OCI-LY3 (cell line): ENCODE results near the gene KRTAP4-8.

Experiments
- H2AFZ ChIP-seq: fragments of 200-600, 300-600 bp; shearing (Covaris generic); 2 replicates; pipeline ENCODE4 v1.6.0; 2014; ENCODE audit warnings: antibody characterized with exemption, low read depth, low read length
- H3K27ac ChIP-seq: fragments of 200-600, 300-600 bp; sonication (generic); 2 replicates; pipeline ENCODE4 v1.5.1; 2014; ENCODE audit warnings: mild to moderate bottlenecking, low read length, moderate library complexity, mixed read lengths
- H3K27me3 ChIP-seq: fragments of 200-600, 300-600 bp; sonication (generic); 2 replicates; pipeline ENCODE4 v1.6.1; 2014; ENCODE audit warnings: low read depth, low read length, mixed read lengths
- H3K36me3 ChIP-seq: fragments of 200-600, 300-600 bp; sonication (generic); replicated peaks from 2 replicates; pipeline ENCODE3; 2014; ENCODE audit warnings: low read depth, low read length, mixed read lengths
- H3K4me1 ChIP-seq: fragments of 300-600, 200-600 bp; sonication (generic); 2 replicates; pipeline ENCODE4 v1.6.1; 2014; ENCODE audit warnings: low read length, mixed read lengths
- H3K4me2 ChIP-seq: fragments of 200-600, 300-600 bp; sonication (generic); 2 replicates; pipeline ENCODE4 v1.6.1; 2014; ENCODE audit warnings: low read length, mixed read lengths
- H3K4me3 ChIP-seq: fragments of 300-600, 200-600 bp; sonication (generic); 2 replicates; pipeline ENCODE4 v1.5.1; 2014; ENCODE audit warnings: antibody characterized with exemption, mild to moderate bottlenecking, low read length, moderate library complexity
- H3K79me2 ChIP-seq: fragments of 300-600, 200-600 bp; shearing (Covaris generic); 2 replicates; pipeline ENCODE4 v1.6.1; 2014; ENCODE audit warnings: mild to moderate bottlenecking, low read length, mixed read lengths
- H3K9ac ChIP-seq: fragments of 300-600, 200-600 bp; shearing (Covaris generic); 2 replicates; pipeline ENCODE4 v1.6.0; 2014; ENCODE audit warnings: mild to moderate bottlenecking, low read length, moderate library complexity
- H3K9me3 ChIP-seq: fragments of 200-600, 300-600 bp; shearing (Covaris generic); 2 replicates; pipeline ENCODE4 v1.6.1; 2014; ENCODE audit warnings: low read length, mixed read lengths; ENCODE audit not compliant: insufficient read depth
- H4K20me1 ChIP-seq: fragments of 200-600, 300-600 bp; sonication (generic); 2 replicates; pipeline ENCODE4 v1.6.1; 2016; ENCODE audit warnings: low read length, mixed read lengths; ENCODE audit not compliant: insufficient read depth
- CTCF ChIP-seq: fragments of 200-600, 300-600 bp; sonication (generic); IDR thresholded peaks from 2 replicates; pipeline ENCODE4 v1.5.1; 2014; ENCODE audit warnings: antibody characterized with exemption, low read length, low read depth
- EZH2phosphoT487 ChIP-seq: fragments of 200-600 bp; shearing (Covaris generic); IDR thresholded peaks from 2 replicates; pipeline ENCODE4 v1.6.1; 2018; ENCODE audit warnings: antibody characterized with exemption, mixed run types, low read depth

KRTAP4-8 gene

GRCh38 chr17:41076788-41077187, 21.2 kb downstream of the KRTAP4-8 start:
- Histone ChIP-seq H3K36me3 (no peaks in the 10 kb centered on the region), H2AFZ (no peak overlapping the region), H3K27me3 (peaks cover 18% of the 10 kb centered on the region), H3K4me3 (no peak overlapping the region), H3K4me1 (no peaks in the 10 kb centered on the region), H3K9ac (no peak overlapping the region), H3K9me3 (no peaks in the 10 kb centered on the region), H3K4me2 (no peak overlapping the region), H3K27ac (no peak overlapping the region), H4K20me1 (no peaks in the 10 kb centered on the region), H3K79me2 (no peaks in the 10 kb centered on the region)
- TF ChIP-seq CTCF (no peak), EZH2phosphoT487 (no peak)

- Histone ChIP-seq H3K36me3 (no peaks in the 10 kb centered on the region), H2AFZ (no peak overlapping the region), H3K4me1 (no peaks in the 10 kb centered on the region), H3K9me3 (no peaks in the 10 kb centered on the region), H3K9ac (no peak overlapping the region), H3K4me2 (no peak overlapping the region), H3K27me3 (peaks cover 13% of the 10 kb centered on the region; the same call in 1 of the 2 replicates), H4K20me1 (no peaks in the 10 kb centered on the region), H3K27ac (no peak overlapping the region), H3K79me2 (no peaks in the 10 kb centered on the region), H3K4me3 (no peak overlapping the region)
- TF ChIP-seq EZH2phosphoT487, result no peak
- TF ChIP-seq CTCF, result no peak
Measured at GRCh38 chr17:41073676-41074075, 24.3 kb downstream of the KRTAP4-8 start.

- no peak overlapping the region for H3K27ac ChIP-seq
- TF ChIP-seq EZH2phosphoT487 (no peak), CTCF (no peak)
- no peaks in the 10 kb centered on the region for H4K20me1 ChIP-seq
- H3K4me2 ChIP-seq, result no peak overlapping the region
- no peak overlapping the region for H3K9ac ChIP-seq
- no peaks in the 10 kb centered on the region for H3K36me3 ChIP-seq
- H3K9me3 ChIP-seq, result no peaks in the 10 kb centered on the region
- no peak overlapping the region for H2AFZ ChIP-seq
- peaks cover 13% of the 10 kb centered on the region; the same call in 1 of the 2 replicates for H3K27me3 ChIP-seq
- no peak overlapping the region for H3K4me3 ChIP-seq
- H3K79me2 ChIP-seq, result no peaks in the 10 kb centered on the region
- H3K4me1 ChIP-seq, result no peaks in the 10 kb centered on the region
Measured at GRCh38 chr17:41071606-41072360, 26.2 kb downstream of the KRTAP4-8 start.

GRCh38 chr17:41069031-41069430, 28.9 kb downstream of the KRTAP4-8 start:
- Histone ChIP-seq H3K4me2 (no peak overlapping the region), H3K27ac (no peak overlapping the region), H3K27me3 (no peaks in the 10 kb centered on the region; the same call in 1 of the 2 replicates), H3K9ac (no peak overlapping the region), H3K4me1 (no peaks in the 10 kb centered on the region), H3K9me3 (no peaks in the 10 kb centered on the region), H3K79me2 (no peaks in the 10 kb centered on the region), H3K4me3 (no peak overlapping the region), H3K36me3 (no peaks in the 10 kb centered on the region), H4K20me1 (no peaks in the 10 kb centered on the region), H2AFZ (no peak overlapping the region)
- TF ChIP-seq CTCF (no peak), EZH2phosphoT487 (no peak)
